HL-60 (cell line): Measurements from ENCODE around the gene UBE2QL1.

Source experiments
- DNase-seq, 2 experiments: peaks; one replicate each; pipeline ENCODE4 v3.0.0-alpha.2; 2010 to 2020; ENCODE audit warnings: low read depth in 1 of 2, low spot score in 1 of 2
- H3K27ac ChIP-seq: fragments of 250-450 bp; sonication (Bioruptor Pico); replicated peaks from 2 replicates; pipeline ENCODE4 v1.5.1; 2020; ENCODE audit warnings: mild to moderate bottlenecking, moderate library complexity
- H3K27me3 ChIP-seq: fragments of 250-450 bp; sonication (Bioruptor Pico); 2 replicates; pipeline ENCODE4 v1.5.1; 2021; ENCODE audit warnings: mild to moderate bottlenecking, moderate library complexity; ENCODE audit not compliant: insufficient read depth, poor library complexity, severe bottlenecking
- H3K4me3 ChIP-seq: replicated peaks from 2 replicates; pipeline ENCODE4 v1.5.1; 2011; ENCODE audit warnings: mild to moderate bottlenecking, control low read depth, low read length; ENCODE audit not compliant: insufficient read depth
- GABPA ChIP-seq: IDR thresholded peaks from 2 replicates; pipeline ENCODE4 v1.6.1; 2012; ENCODE audit warnings: low read depth
- POLR2AphosphoS5 ChIP-seq: IDR thresholded peaks from 2 replicates; pipeline ENCODE4 v1.6.1; 2012; ENCODE audit warnings: low read depth
- SPI1 ChIP-seq: IDR thresholded peaks from 2 replicates; pipeline ENCODE4 v1.6.1; 2012; ENCODE audit warnings: low read depth, mild to moderate bottlenecking, borderline replicate concordance
- TF ChIP-seq, protein P1 (sequence below): IDR thresholded peaks from one replicate; pipeline ENCODE4 v1.5.1; 2011; ENCODE audit warnings: low read length, control low read depth, inconsistent platforms; ENCODE audit not compliant: insufficient read depth
- TF ChIP-seq, protein P2 (sequence below): IDR thresholded peaks from 2 replicates; pipeline ENCODE4 v1.6.1; 2012; ENCODE audit warnings: low read depth; ENCODE audit not compliant: insufficient replicate concordance

The UBE2QL1 gene

DNA sequence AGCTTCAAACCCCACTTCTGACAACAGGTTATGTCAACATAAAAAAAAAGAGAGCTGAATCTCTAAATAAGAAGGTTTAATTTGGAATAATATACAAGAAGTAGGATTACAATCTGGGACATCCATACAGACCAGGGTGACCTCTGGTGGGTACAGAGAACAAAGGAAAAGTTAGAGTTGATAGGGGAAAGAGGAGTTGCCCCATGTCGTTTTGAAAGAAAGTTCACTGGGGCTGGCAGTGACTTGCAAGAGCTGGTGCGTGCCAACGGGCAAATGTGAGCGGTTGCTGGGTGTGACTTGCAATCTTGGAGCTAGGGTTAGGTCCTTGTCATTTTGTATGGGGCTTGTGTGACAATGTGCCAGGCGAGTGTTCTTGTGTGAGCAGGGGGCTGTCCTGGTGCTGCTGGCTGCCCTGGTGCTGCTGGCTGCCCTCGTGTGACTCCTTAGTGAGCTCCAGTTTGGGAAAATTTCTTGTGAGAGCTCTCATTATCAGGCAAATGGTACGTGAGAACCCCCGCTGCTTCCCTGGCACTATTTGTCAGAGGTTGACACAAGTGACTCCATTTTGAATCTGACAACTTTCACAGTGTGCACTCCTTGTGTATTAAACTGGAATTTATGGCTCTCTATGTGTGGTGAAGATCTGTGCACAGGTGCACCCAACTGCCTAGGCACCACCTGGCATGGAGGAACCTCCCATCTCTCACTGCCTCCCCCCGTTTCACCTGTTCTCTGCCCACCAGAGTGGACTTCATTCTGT is 69.8 kb downstream of the UBE2QL1 start:
- DNase-seq: no peak
- H3K27ac ChIP-seq: no peak overlapping the region
- H3K27me3 ChIP-seq: peaks cover 9% of the 10 kb centered on the region
- TF ChIP-seq GABPA (no peak), SPI1 (no peak)
- no peak overlapping the region for H3K4me3 ChIP-seq

DNA sequence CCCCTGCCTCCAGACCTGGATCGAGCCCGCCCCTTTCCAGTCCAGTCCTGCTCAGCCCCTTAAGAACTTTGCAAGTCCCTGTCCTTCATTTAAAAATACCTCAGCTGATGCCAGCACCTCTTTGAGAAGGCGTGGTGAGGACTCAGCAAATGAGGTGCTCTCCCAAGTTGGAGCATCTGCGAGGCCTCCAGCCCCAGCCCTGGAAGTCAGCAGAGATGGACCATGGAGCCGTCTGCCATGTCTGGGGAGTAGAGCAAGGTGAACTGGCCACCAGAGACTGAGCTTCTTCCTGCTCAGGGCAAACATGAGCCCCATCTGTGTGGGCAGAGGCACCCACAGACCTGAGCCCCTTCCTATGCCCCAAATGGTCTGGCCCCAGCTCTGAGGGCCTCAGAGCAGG is 71.5 kb downstream of the UBE2QL1 start:
- DNase-seq: no peak
- Histone ChIP-seq H3K27me3 (peaks cover 2% of the 10 kb centered on the region), H3K4me3 (no peak overlapping the region), H3K27ac (no peak overlapping the region)
- TF ChIP-seq GABPA: no peak
- no peak for TF ChIP-seq SPI1
- no peak for TF ChIP-seq POLR2AphosphoS5
- TF ChIP-seq, protein P1, sequence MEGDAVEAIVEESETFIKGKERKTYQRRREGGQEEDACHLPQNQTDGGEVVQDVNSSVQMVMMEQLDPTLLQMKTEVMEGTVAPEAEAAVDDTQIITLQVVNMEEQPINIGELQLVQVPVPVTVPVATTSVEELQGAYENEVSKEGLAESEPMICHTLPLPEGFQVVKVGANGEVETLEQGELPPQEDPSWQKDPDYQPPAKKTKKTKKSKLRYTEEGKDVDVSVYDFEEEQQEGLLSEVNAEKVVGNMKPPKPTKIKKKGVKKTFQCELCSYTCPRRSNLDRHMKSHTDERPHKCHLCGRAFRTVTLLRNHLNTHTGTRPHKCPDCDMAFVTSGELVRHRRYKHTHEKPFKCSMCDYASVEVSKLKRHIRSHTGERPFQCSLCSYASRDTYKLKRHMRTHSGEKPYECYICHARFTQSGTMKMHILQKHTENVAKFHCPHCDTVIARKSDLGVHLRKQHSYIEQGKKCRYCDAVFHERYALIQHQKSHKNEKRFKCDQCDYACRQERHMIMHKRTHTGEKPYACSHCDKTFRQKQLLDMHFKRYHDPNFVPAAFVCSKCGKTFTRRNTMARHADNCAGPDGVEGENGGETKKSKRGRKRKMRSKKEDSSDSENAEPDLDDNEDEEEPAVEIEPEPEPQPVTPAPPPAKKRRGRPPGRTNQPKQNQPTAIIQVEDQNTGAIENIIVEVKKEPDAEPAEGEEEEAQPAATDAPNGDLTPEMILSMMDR: no peak
- TF ChIP-seq, protein P2, sequence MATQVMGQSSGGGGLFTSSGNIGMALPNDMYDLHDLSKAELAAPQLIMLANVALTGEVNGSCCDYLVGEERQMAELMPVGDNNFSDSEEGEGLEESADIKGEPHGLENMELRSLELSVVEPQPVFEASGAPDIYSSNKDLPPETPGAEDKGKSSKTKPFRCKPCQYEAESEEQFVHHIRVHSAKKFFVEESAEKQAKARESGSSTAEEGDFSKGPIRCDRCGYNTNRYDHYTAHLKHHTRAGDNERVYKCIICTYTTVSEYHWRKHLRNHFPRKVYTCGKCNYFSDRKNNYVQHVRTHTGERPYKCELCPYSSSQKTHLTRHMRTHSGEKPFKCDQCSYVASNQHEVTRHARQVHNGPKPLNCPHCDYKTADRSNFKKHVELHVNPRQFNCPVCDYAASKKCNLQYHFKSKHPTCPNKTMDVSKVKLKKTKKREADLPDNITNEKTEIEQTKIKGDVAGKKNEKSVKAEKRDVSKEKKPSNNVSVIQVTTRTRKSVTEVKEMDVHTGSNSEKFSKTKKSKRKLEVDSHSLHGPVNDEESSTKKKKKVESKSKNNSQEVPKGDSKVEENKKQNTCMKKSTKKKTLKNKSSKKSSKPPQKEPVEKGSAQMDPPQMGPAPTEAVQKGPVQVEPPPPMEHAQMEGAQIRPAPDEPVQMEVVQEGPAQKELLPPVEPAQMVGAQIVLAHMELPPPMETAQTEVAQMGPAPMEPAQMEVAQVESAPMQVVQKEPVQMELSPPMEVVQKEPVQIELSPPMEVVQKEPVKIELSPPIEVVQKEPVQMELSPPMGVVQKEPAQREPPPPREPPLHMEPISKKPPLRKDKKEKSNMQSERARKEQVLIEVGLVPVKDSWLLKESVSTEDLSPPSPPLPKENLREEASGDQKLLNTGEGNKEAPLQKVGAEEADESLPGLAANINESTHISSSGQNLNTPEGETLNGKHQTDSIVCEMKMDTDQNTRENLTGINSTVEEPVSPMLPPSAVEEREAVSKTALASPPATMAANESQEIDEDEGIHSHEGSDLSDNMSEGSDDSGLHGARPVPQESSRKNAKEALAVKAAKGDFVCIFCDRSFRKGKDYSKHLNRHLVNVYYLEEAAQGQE: no peak

DNA sequence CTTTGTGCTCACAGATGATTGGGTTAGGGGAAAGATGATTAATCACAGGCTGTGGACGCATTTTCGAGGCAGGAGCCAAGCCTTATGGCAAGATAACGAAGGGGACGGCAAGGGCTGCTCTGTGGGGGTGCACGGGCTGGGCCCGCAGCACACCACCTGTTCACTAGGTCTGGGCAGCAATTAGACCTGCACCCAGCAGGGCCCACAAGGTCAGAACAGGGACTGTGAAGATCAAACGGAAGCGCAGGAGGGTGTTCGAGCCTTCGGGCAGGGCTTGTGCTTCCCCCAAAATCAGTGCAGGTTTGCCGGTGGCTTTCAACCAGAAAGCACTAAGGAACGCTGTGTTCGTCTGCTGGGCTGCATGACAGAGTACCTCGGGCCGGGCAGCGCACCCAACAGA is 73.7 kb downstream of the UBE2QL1 start:
- Histone ChIP-seq H3K27ac (no peak overlapping the region), H3K27me3 (no peaks in the 10 kb centered on the region), H3K4me3 (no peak overlapping the region)
- no peak for DNase-seq
- TF ChIP-seq SPI1 (no peak), GABPA (no peak)
- TF ChIP-seq, protein P2: no peak

DNA sequence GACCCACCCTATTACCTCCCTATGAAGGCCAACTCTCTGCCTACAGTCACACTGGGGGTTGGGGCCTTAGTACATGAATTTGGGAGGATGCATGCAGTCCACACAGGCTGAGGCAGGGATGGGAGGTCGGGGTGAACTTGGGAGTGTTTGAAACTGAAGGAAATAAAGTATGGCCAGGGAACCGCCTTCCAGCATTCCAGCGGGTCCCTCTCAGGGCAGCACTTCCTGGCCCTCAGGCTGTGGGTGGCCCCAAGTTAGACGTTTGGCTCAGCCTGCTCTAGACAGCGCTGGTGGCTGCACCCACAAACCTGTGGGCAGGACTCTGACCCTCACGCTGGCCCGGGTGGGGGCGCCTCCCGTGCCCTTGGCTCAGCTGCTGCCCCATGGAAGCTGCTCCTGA is 74.3 kb downstream of the UBE2QL1 start:
- Histone ChIP-seq H3K27ac (no peak overlapping the region), H3K27me3 (no peaks in the 10 kb centered on the region), H3K4me3 (no peak overlapping the region)
- TF ChIP-seq POLR2AphosphoS5: no peak
- no peak for TF ChIP-seq GABPA
- no peak for TF ChIP-seq SPI1
- TF ChIP-seq, protein P2: no peak
- TF ChIP-seq, protein P1: no peak
- DNase-seq: no peak
